Measurements from ENCODE around the gene CXCR6.
A peak's percentile ranks its signal among the peaks of the same experiment; 100 is the strongest.

CXCR6 gene

DNA sequence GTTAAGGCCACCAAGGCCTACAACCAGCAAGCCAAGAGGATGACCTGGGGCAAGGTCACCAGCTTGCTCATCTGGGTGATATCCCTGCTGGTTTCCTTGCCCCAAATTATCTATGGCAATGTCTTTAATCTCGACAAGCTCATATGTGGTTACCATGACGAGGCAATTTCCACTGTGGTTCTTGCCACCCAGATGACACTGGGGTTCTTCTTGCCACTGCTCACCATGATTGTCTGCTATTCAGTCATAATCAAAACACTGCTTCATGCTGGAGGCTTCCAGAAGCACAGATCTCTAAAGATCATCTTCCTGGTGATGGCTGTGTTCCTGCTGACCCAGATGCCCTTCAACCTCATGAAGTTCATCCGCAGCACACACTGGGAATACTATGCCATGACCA is 3.6 kb downstream of the CXCR6 start:
- DNase-seq: no peak

GRCh38 chr3:45947361-45947760 is 4.1 kb downstream of the CXCR6 start:
- DNase-seq: no peak

DNA sequence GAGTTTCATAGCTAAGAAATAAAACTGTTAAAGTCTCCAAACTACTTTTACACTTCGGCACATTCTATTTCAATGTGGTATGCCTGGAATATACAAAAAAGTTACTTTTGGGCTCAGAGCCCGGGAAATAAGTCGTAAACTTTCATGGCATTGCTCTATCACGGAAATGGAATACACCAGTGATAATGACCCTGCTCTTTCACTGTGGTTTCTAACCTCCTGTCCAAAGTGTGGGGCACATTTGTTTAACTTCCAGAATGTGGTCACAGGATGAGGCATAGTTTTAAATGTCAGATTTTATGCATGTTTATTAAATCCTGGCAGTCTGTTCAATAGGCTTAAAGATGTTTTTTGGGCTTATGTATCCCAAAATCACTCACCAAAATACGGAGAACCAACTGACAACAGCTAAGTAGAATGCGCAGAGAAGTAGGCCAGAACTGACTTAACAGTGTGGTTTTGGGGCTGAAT is 5.1 kb downstream of the CXCR6 start:
- no peak for DNase-seq

GRCh38 chr3:45948881-45949280 is 5.6 kb downstream of the CXCR6 start:
- no peak for DNase-seq

DNA sequence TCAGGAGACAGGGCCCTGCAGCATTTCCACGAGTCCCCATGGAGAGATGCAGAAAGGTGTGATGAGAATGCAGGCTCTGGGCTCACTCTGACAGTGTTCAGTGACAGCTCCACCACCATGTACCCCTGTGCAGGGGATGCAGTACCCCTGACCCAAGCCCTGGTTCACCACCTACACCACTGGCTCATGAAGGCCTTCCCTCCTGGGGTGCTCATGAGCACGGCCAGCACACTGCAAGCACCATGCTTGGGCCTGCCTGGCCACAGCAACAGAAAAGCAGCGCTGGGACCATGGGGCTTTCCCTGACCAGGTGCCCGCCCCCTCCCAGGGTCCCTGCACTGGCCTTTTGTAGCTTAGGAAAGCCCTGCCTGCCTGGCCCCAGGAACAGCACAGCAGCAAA is 6.2 kb downstream of the CXCR6 start:
- DNase-seq: no peak

DNA sequence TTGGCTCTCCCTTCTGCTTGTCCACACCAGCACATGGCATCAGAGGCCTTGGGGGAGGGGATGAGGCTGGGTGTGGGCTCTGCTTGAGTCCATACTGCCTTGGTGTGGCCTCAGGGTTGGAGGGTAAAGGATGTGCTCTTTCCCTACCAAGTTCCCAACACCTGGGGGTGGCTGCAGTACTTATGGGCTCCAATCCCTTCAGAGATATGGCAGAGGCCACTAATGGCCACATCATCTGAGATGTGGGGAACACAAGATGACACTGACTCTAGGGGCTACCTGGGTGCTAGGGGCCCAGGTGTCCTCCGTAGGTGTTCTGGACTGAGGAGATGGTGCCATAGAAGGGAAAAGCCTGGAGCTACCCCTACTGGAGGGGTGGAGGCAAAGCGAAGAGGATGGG is 6.9 kb downstream of the CXCR6 start:
- no peak for DNase-seq

DNA sequence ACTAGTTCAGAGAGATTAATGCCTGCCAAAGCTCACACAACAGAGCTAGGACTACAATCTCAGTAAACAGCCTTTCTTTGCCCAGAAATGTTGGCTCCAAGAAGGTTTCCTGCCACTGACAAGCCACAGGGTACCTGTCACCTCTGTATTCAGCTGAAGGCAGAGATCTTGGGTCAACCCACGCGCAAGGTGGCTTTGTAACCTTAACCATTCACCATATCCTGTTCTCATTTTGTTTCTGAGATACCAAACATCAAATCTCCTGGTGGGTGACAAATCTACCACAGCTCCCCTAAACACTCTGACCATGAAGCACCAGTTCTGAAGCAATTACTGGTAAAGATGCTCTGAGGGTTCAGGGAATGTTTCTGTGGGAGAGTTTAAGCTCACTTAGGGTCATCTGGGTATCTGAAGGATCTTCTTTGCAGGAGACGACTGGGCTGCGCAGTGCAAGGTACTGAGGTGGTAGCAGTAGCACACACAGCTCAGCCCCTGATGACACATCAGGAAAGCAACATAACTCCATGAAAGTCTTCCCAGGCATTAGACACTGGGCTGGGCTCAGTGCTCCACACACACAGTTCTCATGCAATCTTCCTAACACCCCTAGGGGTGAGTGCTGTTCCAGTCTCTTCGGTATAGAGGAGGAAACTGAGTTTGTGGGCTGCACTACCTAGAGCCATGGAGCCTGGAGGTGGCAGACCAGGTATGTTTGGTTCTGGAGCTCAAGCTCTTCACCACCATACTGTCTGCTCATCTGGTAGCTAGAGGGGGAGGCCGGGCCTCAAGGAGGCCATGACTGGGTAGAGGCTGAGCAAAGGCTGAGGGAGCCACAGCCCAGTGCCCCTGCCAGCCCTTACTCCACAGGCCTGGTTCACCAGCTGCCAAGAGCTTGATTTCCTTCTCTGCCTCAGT is 7.7 kb downstream of the CXCR6 start:
- no peak for DNase-seq

DNA sequence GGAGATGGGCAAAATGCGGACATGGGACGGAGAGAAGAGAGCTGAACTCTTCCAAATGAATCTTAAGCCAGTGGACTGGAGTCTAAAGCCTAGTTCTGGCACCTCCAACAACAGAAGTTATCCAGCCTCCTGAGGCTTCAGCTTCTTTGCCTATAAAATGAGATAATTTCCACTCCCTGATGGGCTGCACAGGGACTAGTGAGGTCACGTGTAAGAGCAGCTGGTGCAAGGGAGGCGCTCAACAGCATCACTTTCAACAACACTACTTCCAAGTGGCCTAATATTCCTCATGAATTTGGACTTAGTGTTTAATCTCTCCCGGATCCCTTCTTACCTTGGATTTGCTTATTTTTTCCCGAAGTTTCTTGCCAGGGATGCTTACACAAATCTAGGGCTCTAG is 8.7 kb downstream of the CXCR6 start:
- DNase-seq: no peak

- no peak for DNase-seq
Measured at GRCh38 chr3:45952456-45952855, 9.2 kb downstream of the CXCR6 start.

DNA sequence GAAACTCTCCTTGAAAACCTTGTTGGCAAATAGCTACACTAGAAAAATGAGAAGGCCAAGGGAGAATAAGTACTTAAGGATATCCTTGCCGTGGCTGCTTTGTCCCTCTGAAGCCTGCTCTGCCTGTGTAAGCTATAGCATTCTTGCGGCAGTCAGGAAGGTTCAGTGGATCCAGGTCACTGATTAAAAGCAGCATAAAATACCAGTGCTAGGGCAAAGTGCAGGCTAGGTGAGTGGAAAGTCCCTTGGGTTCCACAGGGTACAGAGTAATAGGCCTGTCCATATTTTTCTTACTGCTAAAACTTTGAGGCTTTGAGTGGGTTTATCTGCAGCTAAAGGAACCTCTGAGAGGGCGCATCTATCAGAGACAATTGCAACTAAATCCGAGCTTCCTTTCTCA is 10.3 kb downstream of the CXCR6 start:
- DNase-seq: no peak

- DNase-seq: no peak
Measured at GRCh38 chr3:45954306-45954705, 11.0 kb downstream of the CXCR6 start.

DNA sequence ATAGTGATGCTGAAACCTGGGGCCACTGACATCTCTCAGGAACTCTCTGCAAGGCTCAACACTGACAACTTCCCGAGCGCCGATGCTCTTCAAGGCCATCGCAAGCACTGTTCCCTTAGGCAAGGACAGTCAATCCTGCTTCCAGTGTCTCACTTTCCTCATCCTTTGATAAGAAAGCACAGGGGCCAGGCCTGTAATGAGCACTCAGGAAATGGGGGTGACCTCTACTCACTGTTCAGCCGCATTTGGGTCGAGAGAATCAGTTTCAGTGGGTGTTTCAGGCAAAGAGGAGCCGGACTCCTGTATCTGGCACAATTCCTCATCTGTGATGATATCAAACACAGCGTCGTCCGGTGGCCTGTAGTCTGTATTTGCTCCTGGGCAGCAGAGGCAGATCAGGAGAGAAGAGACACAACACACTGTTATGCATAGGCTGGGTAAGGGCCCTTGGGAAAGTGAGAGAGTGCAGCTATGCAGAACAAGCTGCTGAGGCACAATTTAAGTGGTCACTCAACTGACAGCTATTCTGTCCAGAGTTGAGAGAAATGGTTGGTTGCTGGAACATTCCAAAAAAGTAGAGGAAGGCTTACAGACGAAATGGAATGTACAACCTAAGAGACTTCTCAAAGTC is 11.9 kb downstream of the CXCR6 start:
- DNase-seq: no peak

GRCh38 chr3:45955706-45956105 is 12.4 kb downstream of the CXCR6 start:
- DNase-seq: no peak

DNA sequence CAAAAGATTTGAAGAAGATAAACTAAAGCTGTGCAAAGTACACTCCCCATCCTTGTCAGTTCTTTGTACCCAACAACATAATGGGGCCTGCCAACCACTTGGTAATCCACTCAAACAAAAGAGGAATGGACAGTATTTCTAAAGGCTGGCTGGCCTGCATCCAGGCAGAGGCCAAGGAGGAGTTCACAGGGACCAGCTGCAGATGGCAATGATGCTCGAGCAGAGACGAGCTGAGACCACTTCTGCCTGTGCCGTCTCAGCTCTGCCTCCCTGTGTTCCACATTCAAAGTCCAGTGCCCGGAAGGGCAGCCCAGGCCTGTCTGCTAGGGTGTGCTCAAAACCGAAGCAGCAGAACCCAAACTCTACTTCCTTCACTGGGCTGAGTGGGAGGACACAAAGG is 14.3 kb downstream of the CXCR6 start:
- DNase-seq: peak in 37 of 58 donors; percentile 5 to 68 (median 39)

- DNase-seq: peak in 2 of 58 donors; percentile 9 to 48
Measured at GRCh38 chr3:45958321-45958791, 15.1 kb downstream of the CXCR6 start.

DNA sequence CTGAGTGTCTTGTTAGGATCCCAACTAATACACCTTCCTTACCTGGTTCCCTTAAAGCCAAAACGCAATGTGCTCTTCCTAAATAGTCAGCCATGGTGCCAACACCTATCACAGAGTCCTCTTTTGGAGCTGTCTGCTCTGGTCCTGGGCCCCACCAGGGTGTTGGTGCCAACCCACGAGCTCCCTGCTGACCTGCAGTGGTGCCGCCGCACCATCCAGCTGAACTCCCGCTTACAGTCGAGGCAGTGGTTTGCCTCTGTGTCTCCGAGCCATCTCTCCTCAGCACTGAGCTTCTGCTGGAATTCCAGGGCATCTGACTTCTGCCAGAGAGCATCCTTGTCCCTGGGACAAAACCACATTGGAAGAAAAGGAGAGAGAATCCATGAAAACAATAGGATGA is 15.9 kb downstream of the CXCR6 start:
- no peak for DNase-seq

DNA sequence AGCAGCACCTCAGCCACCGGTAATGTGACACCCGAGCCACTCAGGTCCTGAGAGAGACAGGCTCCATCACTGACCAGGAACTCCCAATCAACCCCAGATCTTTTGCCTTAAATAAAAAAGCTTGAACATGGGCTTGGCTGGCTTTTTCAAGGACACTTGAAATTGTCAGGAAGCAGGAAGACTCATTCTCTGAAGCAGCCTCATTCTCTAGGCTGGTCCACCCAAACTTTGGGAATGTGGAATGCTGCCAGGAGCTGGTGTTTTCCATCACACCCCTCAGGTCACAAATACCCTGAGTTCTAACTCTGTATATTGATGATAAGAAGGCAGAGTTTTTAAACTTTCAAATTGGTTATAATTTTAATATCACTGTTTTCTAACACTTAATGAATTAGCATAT is 17.0 kb downstream of the CXCR6 start:
- no peak for DNase-seq

DNA sequence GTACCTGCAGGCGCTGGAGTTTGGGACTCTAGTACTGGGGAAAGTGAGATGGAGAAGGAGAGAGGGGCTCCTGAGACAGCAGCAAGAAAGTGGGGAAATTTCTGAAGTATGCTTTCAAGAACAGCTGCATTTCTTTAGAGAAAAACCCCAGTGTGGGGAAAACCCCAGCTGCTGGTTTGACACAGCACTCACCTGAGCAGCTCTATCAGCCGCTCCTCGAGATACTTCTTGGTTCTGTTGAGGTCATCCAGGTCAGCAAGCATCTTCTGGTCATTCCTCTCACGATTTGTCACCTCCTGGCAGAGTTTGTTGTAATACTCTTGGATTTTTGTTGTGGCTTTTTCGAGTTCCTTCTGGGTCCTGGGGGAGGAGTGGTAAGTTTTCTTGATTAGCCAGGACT is 18.8 kb downstream of the CXCR6 start:
- no peak for DNase-seq

- no peak for DNase-seq
Measured at GRCh38 chr3:45964139-45964538, 20.9 kb downstream of the CXCR6 start.

- DNase-seq: no peak
Measured at GRCh38 chr3:45965253-45965652, 22.0 kb downstream of the CXCR6 start.

GRCh38 chr3:45965653-45966052 is 22.4 kb downstream of the CXCR6 start:
- no peak for DNase-seq

DNA sequence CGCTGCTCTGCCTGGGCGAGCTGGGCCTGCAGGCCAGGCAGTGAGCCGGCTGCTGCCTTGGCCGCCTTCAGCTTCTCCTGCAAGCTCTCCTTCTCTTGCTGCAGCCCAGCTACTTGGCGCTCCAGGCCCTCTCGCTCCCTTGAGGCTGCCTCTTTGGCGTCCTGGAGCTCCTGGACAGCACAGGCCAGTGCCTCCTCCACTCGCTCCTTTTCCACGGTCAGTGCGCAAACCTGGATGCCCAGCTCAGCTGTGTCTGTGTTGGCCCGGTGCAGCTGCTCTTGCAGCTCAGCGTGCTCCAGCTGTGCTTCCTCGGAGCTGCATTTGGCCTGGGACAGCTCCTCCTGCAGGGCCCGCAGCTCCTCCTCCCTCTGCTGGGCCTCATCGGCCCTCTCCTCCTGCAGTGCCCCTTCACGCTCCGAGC is 23.1 kb downstream of the CXCR6 start:
- peak in 1 of 58 donors; percentile 32 for DNase-seq
